PC-9 (cell line): ENCODE measurements around the gene MOSPD2. TPM values are rescaled to one million over a fixed set of nuclear protein-coding genes. Genes with fewer than 3 reads are reported as not detected.

ENCODE experiments used
- BruUV-seq: library from RNA; stranded (reverse); fragments of 400-500 nt; replicated peaks from 2 replicates; lab custom pipeline; 2021; lab: Mats Ljungman, UMichigan
- CTCF ChIA-PET: fragments of 300-600 bp; sonication (Branson Sonifier 250); formaldehyde crosslinking; loops from one replicate; lab custom pipeline; 2022; ENCODE audit warnings: antibody characterized with exemption; lab: Charles Lee
- POLR2A ChIA-PET: fragments of 300-600 bp; sonication (Branson Sonifier 250); formaldehyde crosslinking; loops from one replicate; lab custom pipeline; 2022; ENCODE audit warnings: antibody characterized with exemption; ENCODE audit not compliant: unreplicated experiment; lab: Charles Lee
- DNase-seq, 2 experiments: peaks; one replicate each; pipeline versions ENCODE4 v3.0.0 to v3.0.0-alpha.2; 2015 to 2022; ENCODE audit warnings: mixed read lengths in 1 of 2
- H2AFZ ChIP-seq: fragments of 200-600 bp; sonication (generic); 2 replicates; pipeline ENCODE4 v1.8.1; 2017; ENCODE audit warnings: antibody characterized with exemption
- H3F3A ChIP-seq: fragments of 200-600 bp; sonication (generic); 2 replicates; pipeline ENCODE4 v1.8.1; 2017; ENCODE audit warnings: antibody characterized with exemption, mild to moderate bottlenecking, low read depth; ENCODE audit not compliant: insufficient read depth
- H3K27ac ChIP-seq: fragments of 200-600 bp; sonication (generic); 2 replicates; pipeline ENCODE4 v1.6.1; 2016; ENCODE audit warnings: mixed run types
- H3K27me3 ChIP-seq: fragments of 200-600 bp; sonication (generic); 2 replicates; pipeline ENCODE4 v1.6.1; 2016; ENCODE audit warnings: low read depth, mixed run types; ENCODE audit not compliant: insufficient read depth
- H3K36me3 ChIP-seq: fragments of 200-600 bp; sonication (generic); 2 replicates; pipeline ENCODE4 v1.6.1; 2016; ENCODE audit warnings: low read depth, mixed run types
- H3K4me1 ChIP-seq: fragments of 200-600 bp; sonication (generic); replicated peaks from 2 replicates; pipeline ENCODE4 v1.6.1; 2016; ENCODE audit warnings: mixed run types; ENCODE audit not compliant: insufficient read depth
- H3K4me2 ChIP-seq: fragments of 200-600 bp; sonication (generic); 2 replicates; pipeline ENCODE4 v1.6.1; 2017; ENCODE audit warnings: mixed run types
- H3K4me3 ChIP-seq: fragments of 200-600 bp; sonication (generic); 2 replicates; pipeline ENCODE4 v1.6.1; 2016; ENCODE audit warnings: mixed run types
- H3K79me2 ChIP-seq: fragments of 200-600 bp; sonication (generic); 2 replicates; pipeline ENCODE4 v1.6.1; 2017; ENCODE audit warnings: low read depth, mixed run types
- H3K9me2 ChIP-seq: fragments of 200-600 bp; sonication (generic); 2 replicates; pipeline ENCODE4 v1.8.1; 2017; ENCODE audit warnings: mild to moderate bottlenecking; ENCODE audit not compliant: insufficient read depth
- H3K9me3 ChIP-seq: fragments of 200-600 bp; sonication (generic); 2 replicates; pipeline ENCODE4 v1.8.1; 2016; ENCODE audit warnings: low read depth; ENCODE audit not compliant: insufficient read depth
- H4K20me1 ChIP-seq: fragments of 200-600 bp; sonication (generic); 2 replicates; pipeline ENCODE4 v1.8.1; 2017; ENCODE audit not compliant: insufficient read depth
- EZH2 ChIP-seq: fragments of 200-600 bp; sonication (generic); IDR thresholded peaks from 2 replicates; pipeline ENCODE4 v1.8.0; 2017; ENCODE audit warnings: antibody characterized with exemption, low read depth
- intact Hi-C: fragments of 100-400 bp; cut with micrococcal nuclease; formaldehyde crosslinking; loops from one replicate; pipeline ENCODE4 v1.10.0; 2022; ENCODE audit not compliant: unreplicated experiment
- total RNA-seq: library from RNA; stranded (reverse); gene quantifications from 2 replicates; pipeline ENCODE4 v1.2.3, GENCODE V29; 2021
- TF ChIP-seq, protein P1 (sequence below): fragments of 200-600 bp; sonication (generic); conservative IDR thresholded peaks from 2 replicates; pipeline ENCODE4 v1.6.1; 2017; ENCODE audit warnings: mixed run types, antibody characterized with exemption, mild to moderate bottlenecking, moderate library complexity

The MOSPD2 gene
- total RNA-seq, 1 experiment from 2014 or later: 19.4 TPM

DNA sequence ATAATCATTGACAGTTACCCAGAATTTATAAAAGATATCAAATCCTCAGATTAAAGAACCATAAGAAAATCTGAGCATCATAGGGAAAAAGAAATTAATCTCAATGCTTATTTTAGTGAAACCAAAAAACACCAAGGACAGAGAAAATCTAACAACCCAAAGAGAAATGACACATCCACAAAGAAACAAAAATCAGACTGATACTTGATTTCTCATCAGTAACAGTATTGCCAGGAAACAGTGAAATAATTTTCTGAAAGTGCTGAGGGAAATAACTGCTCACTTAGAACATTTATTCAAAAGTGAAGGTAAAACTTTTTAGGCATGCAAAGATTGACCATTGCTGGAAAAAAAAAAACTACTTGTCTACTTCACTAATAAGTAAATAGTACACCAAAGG lies 10.6 kb downstream of the MOSPD2 start:
- no peak for TF ChIP-seq EZH2
- TF ChIP-seq, protein P1, sequence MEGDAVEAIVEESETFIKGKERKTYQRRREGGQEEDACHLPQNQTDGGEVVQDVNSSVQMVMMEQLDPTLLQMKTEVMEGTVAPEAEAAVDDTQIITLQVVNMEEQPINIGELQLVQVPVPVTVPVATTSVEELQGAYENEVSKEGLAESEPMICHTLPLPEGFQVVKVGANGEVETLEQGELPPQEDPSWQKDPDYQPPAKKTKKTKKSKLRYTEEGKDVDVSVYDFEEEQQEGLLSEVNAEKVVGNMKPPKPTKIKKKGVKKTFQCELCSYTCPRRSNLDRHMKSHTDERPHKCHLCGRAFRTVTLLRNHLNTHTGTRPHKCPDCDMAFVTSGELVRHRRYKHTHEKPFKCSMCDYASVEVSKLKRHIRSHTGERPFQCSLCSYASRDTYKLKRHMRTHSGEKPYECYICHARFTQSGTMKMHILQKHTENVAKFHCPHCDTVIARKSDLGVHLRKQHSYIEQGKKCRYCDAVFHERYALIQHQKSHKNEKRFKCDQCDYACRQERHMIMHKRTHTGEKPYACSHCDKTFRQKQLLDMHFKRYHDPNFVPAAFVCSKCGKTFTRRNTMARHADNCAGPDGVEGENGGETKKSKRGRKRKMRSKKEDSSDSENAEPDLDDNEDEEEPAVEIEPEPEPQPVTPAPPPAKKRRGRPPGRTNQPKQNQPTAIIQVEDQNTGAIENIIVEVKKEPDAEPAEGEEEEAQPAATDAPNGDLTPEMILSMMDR: no peak
- DNase-seq: no peak
- Histone ChIP-seq H3F3A (no peaks in the 10 kb centered on the region), H3K4me1 (no peaks in the 10 kb centered on the region), H4K20me1 (no peaks in the 10 kb centered on the region), H3K9me3 (no peaks in the 10 kb centered on the region), H3K4me3 (no peak overlapping the region), H3K4me2 (no peak overlapping the region), H2AFZ (no peak overlapping the region), H3K9me2 (no peaks in the 10 kb centered on the region), H3K27ac (no peak overlapping the region), H3K79me2 (no peaks in the 10 kb centered on the region), H3K36me3 (no peaks in the 10 kb centered on the region), H3K27me3 (no peaks in the 10 kb centered on the region)
- BruUV-seq: no TSS peak
- ChIA-PET CTCF (no interaction called here), POLR2A (no interaction called here)
- intact Hi-C loops: no loop called here

DNA sequence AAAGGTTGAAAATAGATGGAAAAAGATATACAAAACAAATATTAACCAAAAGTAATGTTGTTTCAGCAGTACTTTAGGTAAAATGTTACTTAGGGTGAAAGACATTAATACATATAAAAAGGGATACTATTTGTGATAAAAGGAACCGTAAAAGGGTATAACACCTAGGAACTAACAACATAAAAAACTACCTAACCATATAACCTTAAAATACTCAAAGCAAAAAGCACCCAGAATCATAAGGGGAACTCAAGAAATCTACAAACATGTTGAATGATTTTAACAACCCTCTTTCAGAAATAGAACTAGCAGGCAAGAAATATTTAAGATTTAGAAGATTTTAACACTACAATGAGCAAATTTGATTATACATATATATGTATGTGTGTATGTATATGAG lies 11.5 kb downstream of the MOSPD2 start:
- intact Hi-C loops: no loop called here
- Histone ChIP-seq H3K9me3 (no peaks in the 10 kb centered on the region), H3K36me3 (no peaks in the 10 kb centered on the region), H3K4me3 (no peak overlapping the region), H3K4me2 (no peak overlapping the region), H4K20me1 (no peaks in the 10 kb centered on the region), H3K79me2 (no peaks in the 10 kb centered on the region), H3K27ac (no peak overlapping the region), H2AFZ (no peak overlapping the region), H3K9me2 (no peaks in the 10 kb centered on the region), H3F3A (no peaks in the 10 kb centered on the region), H3K4me1 (no peaks in the 10 kb centered on the region), H3K27me3 (no peaks in the 10 kb centered on the region)
- no peak for DNase-seq
- no TSS peak for BruUV-seq
- ChIA-PET CTCF (no interaction called here), POLR2A (no interaction called here)
- TF ChIP-seq EZH2: no peak
- TF ChIP-seq, protein P1: no peak

DNA sequence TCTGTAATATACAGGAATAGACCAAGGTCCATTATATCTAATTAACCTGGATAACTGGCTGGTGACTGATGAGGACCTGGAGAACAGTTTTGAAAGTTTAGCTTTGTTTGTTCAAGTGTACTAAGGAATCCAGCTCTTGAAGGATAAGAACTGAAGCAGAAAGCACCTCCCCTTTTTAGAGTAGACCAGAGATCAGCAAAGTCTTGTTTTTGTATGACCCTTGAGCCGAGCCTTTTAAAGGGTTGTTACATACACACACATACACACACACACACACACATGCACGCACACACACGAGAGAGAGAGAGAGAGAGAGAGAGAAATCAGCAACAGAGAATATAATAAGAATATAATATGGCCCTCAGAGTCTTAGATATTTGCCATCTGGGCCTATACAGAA lies 13.0 kb downstream of the MOSPD2 start:
- Histone ChIP-seq H3K27me3 (no peaks in the 10 kb centered on the region), H3K4me3 (no peak overlapping the region), H4K20me1 (no peaks in the 10 kb centered on the region), H3K36me3 (no peaks in the 10 kb centered on the region), H3K4me1 (no peaks in the 10 kb centered on the region), H3K9me2 (no peaks in the 10 kb centered on the region), H3K9me3 (no peaks in the 10 kb centered on the region), H3K27ac (no peak overlapping the region), H3K79me2 (no peaks in the 10 kb centered on the region), H3F3A (no peaks in the 10 kb centered on the region), H2AFZ (no peak overlapping the region), H3K4me2 (no peak overlapping the region)
- intact Hi-C loops: no loop called here
- no TSS peak for BruUV-seq
- TF ChIP-seq EZH2: no peak
- TF ChIP-seq, protein P1: no peak
- ChIA-PET CTCF (no interaction called here), POLR2A (no interaction called here)
- DNase-seq: no peak
